Panc1 (cell line): ENCODE measurements around the gene MCF2L.

Experiments
- CTCF ChIP-seq: fragments of 450-650 bp; IDR thresholded peaks from 2 replicates; pipeline ENCODE4 v1.5.1; 2017; ENCODE audit warnings: mild to moderate bottlenecking
- POLR2AphosphoS5 ChIP-seq: IDR thresholded peaks from 2 replicates; pipeline ENCODE4 v1.6.1; 2012; ENCODE audit warnings: mild to moderate bottlenecking, low read depth, low read length, moderate library complexity
- SIN3A ChIP-seq: IDR thresholded peaks from 2 replicates; pipeline ENCODE4 v1.6.1; 2012; ENCODE audit warnings: low read depth, mild to moderate bottlenecking, low read length, moderate library complexity, borderline replicate concordance; ENCODE audit not compliant: insufficient read depth
- TCF7L2 ChIP-seq: IDR thresholded peaks from 2 replicates; pipeline ENCODE4 v1.6.1; 2011; ENCODE audit warnings: mild to moderate bottlenecking, low read depth, low read length, inconsistent platforms
- TF ChIP-seq, protein P1 (sequence below), 2 experiments: IDR thresholded peaks; 2 replicates each; pipeline ENCODE4 v1.6.1; 2011 to 2012; ENCODE audit warnings: low read depth in 2 of 2, control low read depth in 1 of 2, low read length in 1 of 2, mild to moderate bottlenecking in 1 of 2, moderate library complexity in 1 of 2; ENCODE audit not compliant: insufficient read depth in 1 of 2

DNA sequence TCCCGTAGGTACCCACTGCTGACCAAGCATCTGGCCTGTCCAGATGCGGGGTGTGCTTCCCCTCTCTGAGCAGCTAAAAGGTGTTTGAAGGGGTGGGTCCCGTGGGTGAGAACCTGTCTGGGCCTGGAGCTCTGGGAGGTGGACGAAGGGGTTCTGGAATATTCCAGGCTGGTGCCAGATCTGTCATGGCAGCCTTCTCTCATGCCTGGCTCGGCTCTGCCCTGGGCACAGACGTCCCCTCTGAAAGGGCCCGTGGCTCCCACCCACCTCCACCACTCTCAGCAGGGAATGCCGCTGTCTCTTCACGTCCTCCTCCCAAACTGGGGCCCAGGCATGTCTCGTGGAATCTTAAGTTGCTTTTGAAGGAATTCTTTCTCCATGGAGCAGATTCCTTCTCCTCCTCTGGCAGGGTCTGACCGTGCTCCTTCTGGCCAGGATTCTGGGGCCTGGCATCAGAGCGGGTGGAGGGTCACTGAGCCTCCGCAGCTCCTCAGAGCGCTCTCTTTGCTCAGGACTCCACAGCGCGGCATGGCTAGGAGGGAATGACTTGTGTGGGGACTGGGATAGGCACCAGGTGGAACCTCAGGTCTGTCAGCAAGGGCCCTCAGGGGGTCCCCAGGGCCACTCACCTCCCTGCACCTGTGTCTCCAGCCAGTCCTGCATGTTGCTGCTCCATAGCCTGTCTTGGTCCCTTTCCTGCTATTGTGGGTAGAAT, 5.9 kb upstream of the MCF2L start:
- TF ChIP-seq CTCF (no peak), POLR2AphosphoS5 (no peak), TCF7L2 (no peak), SIN3A (no peak)
- TF ChIP-seq, protein P1, sequence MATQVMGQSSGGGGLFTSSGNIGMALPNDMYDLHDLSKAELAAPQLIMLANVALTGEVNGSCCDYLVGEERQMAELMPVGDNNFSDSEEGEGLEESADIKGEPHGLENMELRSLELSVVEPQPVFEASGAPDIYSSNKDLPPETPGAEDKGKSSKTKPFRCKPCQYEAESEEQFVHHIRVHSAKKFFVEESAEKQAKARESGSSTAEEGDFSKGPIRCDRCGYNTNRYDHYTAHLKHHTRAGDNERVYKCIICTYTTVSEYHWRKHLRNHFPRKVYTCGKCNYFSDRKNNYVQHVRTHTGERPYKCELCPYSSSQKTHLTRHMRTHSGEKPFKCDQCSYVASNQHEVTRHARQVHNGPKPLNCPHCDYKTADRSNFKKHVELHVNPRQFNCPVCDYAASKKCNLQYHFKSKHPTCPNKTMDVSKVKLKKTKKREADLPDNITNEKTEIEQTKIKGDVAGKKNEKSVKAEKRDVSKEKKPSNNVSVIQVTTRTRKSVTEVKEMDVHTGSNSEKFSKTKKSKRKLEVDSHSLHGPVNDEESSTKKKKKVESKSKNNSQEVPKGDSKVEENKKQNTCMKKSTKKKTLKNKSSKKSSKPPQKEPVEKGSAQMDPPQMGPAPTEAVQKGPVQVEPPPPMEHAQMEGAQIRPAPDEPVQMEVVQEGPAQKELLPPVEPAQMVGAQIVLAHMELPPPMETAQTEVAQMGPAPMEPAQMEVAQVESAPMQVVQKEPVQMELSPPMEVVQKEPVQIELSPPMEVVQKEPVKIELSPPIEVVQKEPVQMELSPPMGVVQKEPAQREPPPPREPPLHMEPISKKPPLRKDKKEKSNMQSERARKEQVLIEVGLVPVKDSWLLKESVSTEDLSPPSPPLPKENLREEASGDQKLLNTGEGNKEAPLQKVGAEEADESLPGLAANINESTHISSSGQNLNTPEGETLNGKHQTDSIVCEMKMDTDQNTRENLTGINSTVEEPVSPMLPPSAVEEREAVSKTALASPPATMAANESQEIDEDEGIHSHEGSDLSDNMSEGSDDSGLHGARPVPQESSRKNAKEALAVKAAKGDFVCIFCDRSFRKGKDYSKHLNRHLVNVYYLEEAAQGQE (IDR thresholded peaks at IDR 0.05; ENCODE audit: insufficient read depth in 1 of 2, low read depth in 2 of 2, low read length in 1 of 2), result no peak
